Measurements from ENCODE around the gene CMIP. TPM values are rescaled to one million over a fixed set of nuclear protein-coding genes. Genes with fewer than 3 reads are reported as not detected.

Gene CMIP
- total RNA-seq, 3 donors from 2014 or later = 14.9 to 23.9 (median 17.6) TPM

DNA sequence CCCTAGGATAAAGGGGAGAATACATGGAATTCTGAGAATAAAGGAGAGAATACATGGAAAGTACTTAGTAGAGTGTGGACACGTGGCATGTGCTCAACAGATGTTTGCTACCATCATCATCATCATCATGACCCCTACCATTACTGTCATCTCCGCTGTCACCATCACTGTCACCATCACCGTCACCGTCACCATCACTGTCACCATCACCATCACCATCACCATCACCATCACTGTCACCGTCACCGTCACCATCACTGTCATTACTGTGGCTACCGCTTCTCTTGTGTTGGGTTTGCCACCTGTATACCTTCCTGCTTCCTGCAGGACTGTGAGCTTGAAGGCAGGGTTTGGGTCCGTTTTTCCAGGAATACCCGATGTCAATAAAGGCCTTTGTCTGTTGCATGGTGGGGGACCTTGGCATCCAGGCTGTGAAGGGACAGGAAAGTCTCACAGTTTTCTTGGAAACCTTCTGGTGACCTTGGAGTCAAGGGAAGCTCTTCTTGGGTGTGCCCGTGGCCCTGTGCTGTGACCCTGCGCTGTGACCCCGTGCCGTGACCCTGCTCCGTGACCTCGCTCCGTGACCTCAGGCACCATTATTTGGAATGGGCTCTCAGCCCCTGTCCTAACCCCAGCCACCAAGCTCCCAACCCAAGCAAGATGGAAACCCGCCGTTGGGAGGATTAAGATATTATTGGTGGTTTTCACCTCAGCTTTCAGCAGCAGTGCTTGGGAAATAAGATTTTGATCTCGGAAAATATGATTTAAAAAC, 14.4 kb downstream of the CMIP start:
- DNase-seq (ENCODE audit: low spot score in 2 of 2) = no peak
- no peak overlapping the region for H3K4me3 ChIP-seq
- no peaks in the 10 kb centered on the region for H3K4me1 ChIP-seq
- H3K27me3 ChIP-seq = no peaks in the 10 kb centered on the region
- intact Hi-C loops (cut with DNase I; ENCODE audit: low total_unique reads) = no loop called here
- H3K27ac ChIP-seq = no peak overlapping the region
- no peaks in the 10 kb centered on the region for H3K9me3 ChIP-seq
- TF ChIP-seq POLR2AphosphoS5 (IDR thresholded peaks at IDR 0.05) (no peak), POLR2A (IDR thresholded peaks at IDR 0.05) (no peak)
- TF ChIP-seq, protein P1, sequence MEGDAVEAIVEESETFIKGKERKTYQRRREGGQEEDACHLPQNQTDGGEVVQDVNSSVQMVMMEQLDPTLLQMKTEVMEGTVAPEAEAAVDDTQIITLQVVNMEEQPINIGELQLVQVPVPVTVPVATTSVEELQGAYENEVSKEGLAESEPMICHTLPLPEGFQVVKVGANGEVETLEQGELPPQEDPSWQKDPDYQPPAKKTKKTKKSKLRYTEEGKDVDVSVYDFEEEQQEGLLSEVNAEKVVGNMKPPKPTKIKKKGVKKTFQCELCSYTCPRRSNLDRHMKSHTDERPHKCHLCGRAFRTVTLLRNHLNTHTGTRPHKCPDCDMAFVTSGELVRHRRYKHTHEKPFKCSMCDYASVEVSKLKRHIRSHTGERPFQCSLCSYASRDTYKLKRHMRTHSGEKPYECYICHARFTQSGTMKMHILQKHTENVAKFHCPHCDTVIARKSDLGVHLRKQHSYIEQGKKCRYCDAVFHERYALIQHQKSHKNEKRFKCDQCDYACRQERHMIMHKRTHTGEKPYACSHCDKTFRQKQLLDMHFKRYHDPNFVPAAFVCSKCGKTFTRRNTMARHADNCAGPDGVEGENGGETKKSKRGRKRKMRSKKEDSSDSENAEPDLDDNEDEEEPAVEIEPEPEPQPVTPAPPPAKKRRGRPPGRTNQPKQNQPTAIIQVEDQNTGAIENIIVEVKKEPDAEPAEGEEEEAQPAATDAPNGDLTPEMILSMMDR (IDR thresholded peaks at IDR 0.05) = no peak
- no peaks in the 10 kb centered on the region for H3K36me3 ChIP-seq

DNA sequence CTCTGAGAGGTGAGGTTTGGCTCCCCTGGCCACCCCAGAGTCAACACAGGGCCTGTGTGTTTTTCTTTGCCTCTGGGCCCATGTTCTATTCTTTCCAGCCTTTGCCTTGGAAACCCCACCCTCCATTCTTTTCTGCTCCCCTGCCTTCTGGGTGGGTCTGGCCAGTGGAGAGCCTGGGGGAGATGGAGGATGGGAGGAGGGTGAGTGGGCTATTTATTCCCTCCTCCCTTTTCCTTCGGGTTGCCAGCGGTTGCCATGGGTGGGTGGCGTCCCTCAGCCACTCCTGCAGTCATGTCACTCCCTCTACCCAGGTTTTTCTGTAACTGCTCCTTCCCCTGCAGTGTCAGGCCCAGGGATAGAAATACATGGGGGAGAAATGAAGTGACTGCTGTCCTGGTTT, 15.5 kb downstream of the CMIP start:
- no peak for DNase-seq (ENCODE audit: low spot score in 2 of 2)
- peak overlapping the region in 1 of 2 donors; percentile 7 for H3K27ac ChIP-seq
- no peaks in the 10 kb centered on the region for H3K36me3 ChIP-seq
- no peak overlapping the region for H3K4me3 ChIP-seq
- TF ChIP-seq POLR2AphosphoS5 (IDR thresholded peaks at IDR 0.05) = no peak
- TF ChIP-seq, protein P1 (IDR thresholded peaks at IDR 0.05) = no peak
- no peak for TF ChIP-seq POLR2A (IDR thresholded peaks at IDR 0.05)
- no peaks in the 10 kb centered on the region for H3K4me1 ChIP-seq
- no peaks in the 10 kb centered on the region for H3K9me3 ChIP-seq
- H3K27me3 ChIP-seq = no peaks in the 10 kb centered on the region
- intact Hi-C loops (cut with DNase I; ENCODE audit: low total_unique reads) = no loop called here

DNA sequence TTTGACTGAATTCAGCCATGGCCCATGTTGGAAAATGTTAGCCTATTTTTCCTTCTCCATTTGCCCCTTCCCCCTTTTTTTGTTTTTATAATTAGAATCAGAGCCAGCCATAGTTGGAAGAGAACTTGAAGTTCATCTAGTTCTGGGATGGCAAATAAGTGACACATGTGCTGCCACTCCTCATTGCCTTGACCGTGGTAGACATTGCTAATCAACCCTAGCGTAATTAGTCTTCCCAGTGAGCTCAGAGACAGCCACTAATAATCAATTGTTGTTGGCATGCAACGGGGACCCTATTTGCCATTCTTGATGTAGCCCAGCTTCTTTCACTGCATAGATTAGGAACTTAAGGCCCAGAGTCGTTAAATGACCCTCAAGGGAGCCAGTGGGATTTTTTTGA, 16.6 kb downstream of the CMIP start:
- Histone ChIP-seq H3K36me3 (no peaks in the 10 kb centered on the region), H3K27ac (no peak overlapping the region), H3K4me1 (no peaks in the 10 kb centered on the region), H3K4me3 (no peak overlapping the region), H3K9me3 (no peaks in the 10 kb centered on the region), H3K27me3 (no peaks in the 10 kb centered on the region)
- DNase-seq (ENCODE audit: low spot score in 2 of 2) = no peak
- TF ChIP-seq POLR2AphosphoS5 (IDR thresholded peaks at IDR 0.05) (no peak), POLR2A (IDR thresholded peaks at IDR 0.05) (no peak)
- TF ChIP-seq, protein P1 (IDR thresholded peaks at IDR 0.05) = no peak
- intact Hi-C loops (cut with DNase I; ENCODE audit: low total_unique reads) = no loop called here

DNA sequence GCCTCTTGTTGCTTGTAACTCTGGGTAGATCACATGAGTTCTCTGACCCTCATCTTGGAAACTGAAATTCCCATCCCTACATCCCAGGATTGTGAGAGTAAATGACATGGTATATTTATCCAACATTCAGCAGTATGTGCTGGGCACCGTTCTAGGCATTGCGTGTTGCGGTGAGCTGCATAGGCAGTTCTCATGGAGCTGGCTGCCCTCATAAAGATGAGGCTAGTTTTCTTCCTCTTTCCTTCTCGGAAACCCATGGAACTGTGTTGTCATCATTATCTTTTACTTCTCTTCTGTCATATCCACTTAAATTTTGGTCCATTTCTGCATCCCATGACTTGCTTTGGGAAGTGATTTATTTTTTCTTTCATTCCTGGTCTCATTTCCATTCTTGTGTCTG, 17.2 kb downstream of the CMIP start:
- DNase-seq (ENCODE audit: low spot score in 2 of 2) = no peak
- Histone ChIP-seq H3K4me1 (no peaks in the 10 kb centered on the region), H3K27me3 (no peaks in the 10 kb centered on the region), H3K9me3 (no peaks in the 10 kb centered on the region), H3K27ac (no peak overlapping the region), H3K4me3 (no peak overlapping the region), H3K36me3 (no peaks in the 10 kb centered on the region)
- intact Hi-C loops (cut with DNase I; ENCODE audit: low total_unique reads) = no loop called here
- TF ChIP-seq, protein P1 (IDR thresholded peaks at IDR 0.05) = no peak
- TF ChIP-seq POLR2AphosphoS5 (IDR thresholded peaks at IDR 0.05) (no peak), POLR2A (IDR thresholded peaks at IDR 0.05) (no peak)

DNA sequence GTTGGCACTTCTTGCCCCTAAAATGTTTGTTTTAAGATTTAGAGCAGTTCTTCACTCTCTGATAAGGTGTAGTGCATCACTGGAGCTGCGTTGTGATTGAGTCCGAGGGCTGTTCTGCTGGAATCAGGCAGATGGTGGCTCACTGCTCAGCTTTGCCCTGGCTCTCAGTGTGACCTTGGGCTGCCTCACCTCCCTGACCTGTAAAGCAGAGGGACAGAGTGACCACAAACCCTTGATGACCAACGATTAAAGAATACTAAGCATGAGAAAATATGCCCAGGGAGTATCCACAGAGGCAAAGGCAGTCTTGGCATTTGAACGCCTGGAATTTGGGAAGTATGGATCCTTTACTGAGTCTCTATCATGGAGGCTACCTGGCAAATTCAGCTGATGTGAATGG, 18.1 kb downstream of the CMIP start:
- no peaks in the 10 kb centered on the region for H3K4me1 ChIP-seq
- H3K36me3 ChIP-seq = no peaks in the 10 kb centered on the region
- H3K9me3 ChIP-seq = no peaks in the 10 kb centered on the region

More for the DNA sequence above, 18.1 kb downstream of the CMIP start:
- Histone ChIP-seq H3K27ac (peak overlapping the region; percentile 8 to 68), H3K4me3 (no peak overlapping the region), H3K27me3 (no peaks in the 10 kb centered on the region)
- TF ChIP-seq POLR2A (IDR thresholded peaks at IDR 0.05) (no peak), POLR2AphosphoS5 (IDR thresholded peaks at IDR 0.05) (no peak)
- TF ChIP-seq, protein P1 (IDR thresholded peaks at IDR 0.05) = no peak
- intact Hi-C loops (cut with DNase I; ENCODE audit: low total_unique reads) = no loop called here
- DNase-seq (ENCODE audit: low spot score in 2 of 2) = no peak
